ENCODE results near the gene FIGN. TPM values are rescaled to one million over a fixed set of nuclear protein-coding genes. Genes with fewer than 3 reads are reported as not detected.

The FIGN gene
- total and polyA plus RNA-seq, 9 of the 15 experiments (the other 6 are each of a cell fraction or from before 2014, with no cell fraction given), result 0.02 TPM; not detected in 8

DNA sequence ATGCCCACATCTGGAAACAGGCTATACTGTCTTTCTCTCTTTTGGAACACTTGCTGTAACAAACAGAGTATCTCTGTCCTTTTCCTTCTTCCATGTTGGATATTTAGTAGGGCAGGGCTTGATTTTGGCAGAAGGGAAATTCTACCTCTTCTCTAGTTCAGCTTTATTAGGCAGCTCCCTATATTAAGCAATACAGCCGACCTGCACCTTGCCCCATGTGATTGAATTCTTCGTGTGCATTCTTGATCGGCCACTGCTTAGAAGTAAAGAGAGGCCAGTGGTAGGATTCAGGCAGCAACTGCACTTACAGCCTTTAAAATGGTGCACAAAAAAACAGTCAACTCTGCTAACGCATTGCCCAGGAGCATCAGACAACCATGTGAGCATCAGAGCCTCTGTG, 31.3 kb upstream of the FIGN start:
- Histone ChIP-seq H3K4me1 (replicated peaks in 1 of 2; ENCODE audit: control insufficient read depth in 2 of 2, insufficient read depth in 2 of 2, low read length in 2 of 2) (no peaks in the 10 kb centered on the region), H3K4me2 (ENCODE audit: insufficient read depth, low read length) (no peak overlapping the region), H3K27me3 (ENCODE audit: control insufficient read depth in 2 of 2, insufficient read depth in 2 of 2, low read length in 2 of 2) (no peaks in the 10 kb centered on the region), H3K9ac (ENCODE audit: insufficient read depth in 1 of 2, low read depth in 2 of 2, low read length in 2 of 2) (no peak overlapping the region), H3K36me3 (ENCODE audit: control insufficient read depth, insufficient read depth, low read length) (no peaks in the 10 kb centered on the region), H3K27ac (ENCODE audit: extremely low read depth, low read depth, low read length) (no peak overlapping the region), H3K79me2 (ENCODE audit: control insufficient read depth, insufficient read depth, low read length) (no peaks in the 10 kb centered on the region), H2AFZ (ENCODE audit: low read depth, low read length) (no peak overlapping the region), H3K9me3 (replicated peaks; ENCODE audit: control insufficient read depth, insufficient read depth, low read depth, low read length) (no peaks in the 10 kb centered on the region), H3K4me3 (no peak overlapping the region), H3K9me1 (ENCODE audit: control insufficient read depth, insufficient read depth, low read length) (no peaks in the 10 kb centered on the region), H4K20me1 (replicated peaks; ENCODE audit: control insufficient read depth, insufficient read depth, low read length) (no peaks in the 10 kb centered on the region)
- ATAC-seq, result no peak
- BruUV-seq (replicated peaks), result no TSS peak
- FAIRE-seq, result no peak
- in situ Hi-C loops (cut with MboI) (no loop called here), intact Hi-C loops (cut with micrococcal nuclease) (no loop called here)
- ChIA-PET CTCF (ENCODE audit: low intra/inter-chr PET ratio) (no interaction called here), POLR2A (no interaction called here)
- no peak for DNase-seq (ENCODE audit: extremely low read depth in 1 of 4, low spot score in 3 of 4)
- WGBS (ENCODE audit: insufficient coverage, low coverage, missing lambda C conversion rate), result 2% methylated on average over 4 of the region's 4 CpGs
- TF ChIP-seq BCOR (IDR thresholded peaks at IDR 0.05) (no peak), HNRNPUL1 (IDR thresholded peaks at IDR 0.05; ENCODE audit: low read length) (no peak), ZNF23 (CRISPR knock-in tag; IDR thresholded peaks at IDR 0.05) (no peak), CBFA2T3 (IDR thresholded peaks at IDR 0.05) (no peak), FOXK2 (conservative IDR thresholded peaks at IDR 0.05 in 1 of 2, IDR thresholded peaks at IDR 0.05 in 1 of 2; ENCODE audit: low read depth in 2 of 2) (no peak), ZNF184 (CRISPR knock-in tag; IDR thresholded peaks at IDR 0.05) (no peak), HOXB6 (CRISPR knock-in tag; IDR thresholded peaks at IDR 0.05; ENCODE audit: borderline replicate concordance) (no peak), L3MBTL2 (IDR thresholded peaks at IDR 0.05) (no peak), SMARCC2 (IDR thresholded peaks at IDR 0.05; ENCODE audit: low read depth) (no peak), PHB (CRISPR knock-in tag; IDR thresholded peaks at IDR 0.05) (no peak), ZNF830 (CRISPR knock-in tag; IDR thresholded peaks at IDR 0.05) (no peak), ZBTB1 (CRISPR knock-in tag; IDR thresholded peaks at IDR 0.05; ENCODE audit: borderline replicate concordance, low read depth) (no peak)
- TF ChIP-seq, protein P1, sequence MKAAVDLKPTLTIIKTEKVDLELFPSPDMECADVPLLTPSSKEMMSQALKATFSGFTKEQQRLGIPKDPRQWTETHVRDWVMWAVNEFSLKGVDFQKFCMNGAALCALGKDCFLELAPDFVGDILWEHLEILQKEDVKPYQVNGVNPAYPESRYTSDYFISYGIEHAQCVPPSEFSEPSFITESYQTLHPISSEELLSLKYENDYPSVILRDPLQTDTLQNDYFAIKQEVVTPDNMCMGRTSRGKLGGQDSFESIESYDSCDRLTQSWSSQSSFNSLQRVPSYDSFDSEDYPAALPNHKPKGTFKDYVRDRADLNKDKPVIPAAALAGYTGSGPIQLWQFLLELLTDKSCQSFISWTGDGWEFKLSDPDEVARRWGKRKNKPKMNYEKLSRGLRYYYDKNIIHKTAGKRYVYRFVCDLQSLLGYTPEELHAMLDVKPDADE (conservative IDR thresholded peaks at IDR 0.05; ENCODE audit: control insufficient read depth, low read depth, low read length), result no peak
- TF ChIP-seq, protein P2, sequence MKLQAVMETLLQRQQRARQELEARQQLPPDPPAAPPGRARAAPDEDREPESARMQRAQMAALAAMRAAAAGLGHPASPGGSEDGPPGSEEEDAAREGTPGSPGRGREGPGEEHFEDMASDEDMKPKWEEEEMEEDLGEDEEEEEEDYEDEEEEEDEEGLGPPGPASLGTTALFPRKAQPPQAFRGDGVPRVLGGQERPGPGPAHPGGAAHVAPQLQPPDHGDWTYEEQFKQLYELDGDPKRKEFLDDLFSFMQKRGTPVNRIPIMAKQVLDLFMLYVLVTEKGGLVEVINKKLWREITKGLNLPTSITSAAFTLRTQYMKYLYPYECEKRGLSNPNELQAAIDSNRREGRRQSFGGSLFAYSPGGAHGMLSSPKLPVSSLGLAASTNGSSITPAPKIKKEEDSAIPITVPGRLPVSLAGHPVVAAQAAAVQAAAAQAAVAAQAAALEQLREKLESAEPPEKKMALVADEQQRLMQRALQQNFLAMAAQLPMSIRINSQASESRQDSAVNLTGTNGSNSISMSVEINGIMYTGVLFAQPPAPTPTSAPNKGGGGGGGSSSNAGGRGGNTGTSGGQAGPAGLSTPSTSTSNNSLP (IDR thresholded peaks at IDR 0.05; ENCODE audit: borderline replicate concordance, low read depth, low read length), result no peak
- TF ChIP-seq, protein P3, sequence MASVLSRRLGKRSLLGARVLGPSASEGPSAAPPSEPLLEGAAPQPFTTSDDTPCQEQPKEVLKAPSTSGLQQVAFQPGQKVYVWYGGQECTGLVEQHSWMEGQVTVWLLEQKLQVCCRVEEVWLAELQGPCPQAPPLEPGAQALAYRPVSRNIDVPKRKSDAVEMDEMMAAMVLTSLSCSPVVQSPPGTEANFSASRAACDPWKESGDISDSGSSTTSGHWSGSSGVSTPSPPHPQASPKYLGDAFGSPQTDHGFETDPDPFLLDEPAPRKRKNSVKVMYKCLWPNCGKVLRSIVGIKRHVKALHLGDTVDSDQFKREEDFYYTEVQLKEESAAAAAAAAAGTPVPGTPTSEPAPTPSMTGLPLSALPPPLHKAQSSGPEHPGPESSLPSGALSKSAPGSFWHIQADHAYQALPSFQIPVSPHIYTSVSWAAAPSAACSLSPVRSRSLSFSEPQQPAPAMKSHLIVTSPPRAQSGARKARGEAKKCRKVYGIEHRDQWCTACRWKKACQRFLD (CRISPR knock-in tag; IDR thresholded peaks at IDR 0.05), result no peak
- TF ChIP-seq, protein P4, sequence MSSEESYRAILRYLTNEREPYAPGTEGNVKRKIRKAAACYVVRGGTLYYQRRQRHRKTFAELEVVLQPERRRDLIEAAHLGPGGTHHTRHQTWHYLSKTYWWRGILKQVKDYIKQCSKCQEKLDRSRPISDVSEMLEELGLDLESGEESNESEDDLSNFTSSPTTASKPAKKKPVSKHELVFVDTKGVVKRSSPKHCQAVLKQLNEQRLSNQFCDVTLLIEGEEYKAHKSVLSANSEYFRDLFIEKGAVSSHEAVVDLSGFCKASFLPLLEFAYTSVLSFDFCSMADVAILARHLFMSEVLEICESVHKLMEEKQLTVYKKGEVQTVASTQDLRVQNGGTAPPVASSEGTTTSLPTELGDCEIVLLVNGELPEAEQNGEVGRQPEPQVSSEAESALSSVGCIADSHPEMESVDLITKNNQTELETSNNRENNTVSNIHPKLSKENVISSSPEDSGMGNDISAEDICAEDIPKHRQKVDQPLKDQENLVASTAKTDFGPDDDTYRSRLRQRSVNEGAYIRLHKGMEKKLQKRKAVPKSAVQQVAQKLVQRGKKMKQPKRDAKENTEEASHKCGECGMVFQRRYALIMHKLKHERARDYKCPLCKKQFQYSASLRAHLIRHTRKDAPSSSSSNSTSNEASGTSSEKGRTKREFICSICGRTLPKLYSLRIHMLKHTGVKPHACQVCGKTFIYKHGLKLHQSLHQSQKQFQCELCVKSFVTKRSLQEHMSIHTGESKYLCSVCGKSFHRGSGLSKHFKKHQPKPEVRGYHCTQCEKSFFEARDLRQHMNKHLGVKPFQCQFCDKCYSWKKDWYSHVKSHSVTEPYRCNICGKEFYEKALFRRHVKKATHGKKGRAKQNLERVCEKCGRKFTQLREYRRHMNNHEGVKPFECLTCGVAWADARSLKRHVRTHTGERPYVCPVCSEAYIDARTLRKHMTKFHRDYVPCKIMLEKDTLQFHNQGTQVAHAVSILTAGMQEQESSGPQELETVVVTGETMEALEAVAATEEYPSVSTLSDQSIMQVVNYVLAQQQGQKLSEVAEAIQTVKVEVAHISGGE (CRISPR knock-in tag; IDR thresholded peaks at IDR 0.05), result no peak

Measured in K562 (cell line).